Peyer's patch (tissue), 4 donors: Measurements from ENCODE around the gene ARPC1B. TPM values are rescaled to one million over a fixed set of nuclear protein-coding genes. Genes with fewer than 3 reads are reported as not detected.

ENCODE experiments used
- DNase-seq, 3 donors: peaks; one replicate each; pipeline ENCODE4 v3.0.0-alpha.2; 2017 to 2019
- H3K27ac ChIP-seq, 4 donors: fragments of 200-600 bp; sonication (generic); one replicate each; pipeline ENCODE4 v1.5.1; 2016 to 2019
- H3K27me3 ChIP-seq, 2 donors: fragments of 200-600 bp; sonication (generic); one replicate each; pipeline ENCODE4 v1.5.1; 2019
- H3K36me3 ChIP-seq, 3 donors: fragments of 200-600 bp; sonication (generic); one replicate each; pipeline ENCODE4 v1.5.1; 2016 to 2019
- H3K4me1 ChIP-seq, 4 donors: fragments of 200-600 bp; sonication (generic); one replicate each; pipeline ENCODE4 v1.5.1; 2016 to 2019
- H3K4me3 ChIP-seq, 4 donors: fragments of 200-600 bp; sonication (generic); 1 replicate in 3 of 4; 2 replicates in 1 of 4; pipeline ENCODE4 v1.5.1; 2016 to 2019; ENCODE audit warnings: mild to moderate bottlenecking in 1 of 4
- H3K9me3 ChIP-seq, 4 donors: fragments of 200-600 bp; sonication (generic); one replicate each; pipeline ENCODE4 v1.5.1; 2016 to 2019; ENCODE audit warnings: mild to moderate bottlenecking in 1 of 4
- POLR2A ChIP-seq, 2 donors: fragments of 450-650 bp; IDR thresholded peaks; one replicate each; pipeline ENCODE4 v1.5.1; 2017; ENCODE audit warnings: antibody characterized with exemption in 2 of 2, mild to moderate bottlenecking in 2 of 2, moderate library complexity in 2 of 2
- total RNA-seq, 4 donors: library from RNA; depleted of rRNA; stranded (reverse); fragments of >200 nt; gene quantifications; one replicate each; pipeline ENCODE4 v1.1.0, GENCODE V29; 2016
- TF ChIP-seq, protein P1 (sequence below), 6 experiments: fragments of 450-650 bp in 4 of 6; fragments of 200-600 bp in 2 of 6; sonication (generic) in 1 of 6; IDR thresholded peaks; one replicate each; pipeline ENCODE4 v1.5.1; 2017 to 2019; ENCODE audit warnings: antibody characterized with exemption in 6 of 6, mild to moderate bottlenecking in 3 of 6, moderate library complexity in 1 of 6

ARPC1B gene
- total RNA-seq, 4 donors from 2014 or later = 228 to 386 (median 343) TPM

DNA sequence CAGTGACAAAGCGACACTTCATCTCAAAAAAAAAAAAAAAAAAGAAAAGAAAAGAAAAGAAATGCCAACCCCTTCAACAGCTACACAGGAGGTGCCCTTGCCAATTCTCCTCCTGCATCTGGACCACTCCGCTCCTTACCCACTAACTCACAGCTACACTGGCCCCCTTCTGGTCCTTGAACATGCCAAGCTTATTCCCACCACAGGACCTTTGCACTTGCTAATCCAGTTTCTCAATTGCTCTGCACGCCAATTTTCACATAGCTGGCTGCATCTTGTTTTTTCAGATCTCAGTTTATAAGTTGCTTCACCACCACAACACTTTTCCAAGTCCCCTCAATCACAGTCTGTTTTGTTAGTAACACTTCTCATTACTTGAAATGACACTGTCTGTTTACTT lies 28.3 kb downstream of the ARPC1B start:
- no peak for DNase-seq
- TF ChIP-seq POLR2A (IDR thresholded peaks at IDR 0.05) = no peak
- TF ChIP-seq, protein P1, sequence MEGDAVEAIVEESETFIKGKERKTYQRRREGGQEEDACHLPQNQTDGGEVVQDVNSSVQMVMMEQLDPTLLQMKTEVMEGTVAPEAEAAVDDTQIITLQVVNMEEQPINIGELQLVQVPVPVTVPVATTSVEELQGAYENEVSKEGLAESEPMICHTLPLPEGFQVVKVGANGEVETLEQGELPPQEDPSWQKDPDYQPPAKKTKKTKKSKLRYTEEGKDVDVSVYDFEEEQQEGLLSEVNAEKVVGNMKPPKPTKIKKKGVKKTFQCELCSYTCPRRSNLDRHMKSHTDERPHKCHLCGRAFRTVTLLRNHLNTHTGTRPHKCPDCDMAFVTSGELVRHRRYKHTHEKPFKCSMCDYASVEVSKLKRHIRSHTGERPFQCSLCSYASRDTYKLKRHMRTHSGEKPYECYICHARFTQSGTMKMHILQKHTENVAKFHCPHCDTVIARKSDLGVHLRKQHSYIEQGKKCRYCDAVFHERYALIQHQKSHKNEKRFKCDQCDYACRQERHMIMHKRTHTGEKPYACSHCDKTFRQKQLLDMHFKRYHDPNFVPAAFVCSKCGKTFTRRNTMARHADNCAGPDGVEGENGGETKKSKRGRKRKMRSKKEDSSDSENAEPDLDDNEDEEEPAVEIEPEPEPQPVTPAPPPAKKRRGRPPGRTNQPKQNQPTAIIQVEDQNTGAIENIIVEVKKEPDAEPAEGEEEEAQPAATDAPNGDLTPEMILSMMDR (IDR thresholded peaks at IDR 0.05) = no peak
- H3K9me3 ChIP-seq = no peaks in the 10 kb centered on the region
- peaks cover 6 to 23% (median 14%) of the 10 kb centered on the region in 4 donors for H3K4me1 ChIP-seq
- H3K4me3 ChIP-seq = no peak overlapping the region
- no peak overlapping the region for H3K27ac ChIP-seq
- no peaks in the 10 kb centered on the region for H3K27me3 ChIP-seq
- peaks cover 0 to 63% (median 0%) of the 10 kb centered on the region in 3 donors for H3K36me3 ChIP-seq

DNA sequence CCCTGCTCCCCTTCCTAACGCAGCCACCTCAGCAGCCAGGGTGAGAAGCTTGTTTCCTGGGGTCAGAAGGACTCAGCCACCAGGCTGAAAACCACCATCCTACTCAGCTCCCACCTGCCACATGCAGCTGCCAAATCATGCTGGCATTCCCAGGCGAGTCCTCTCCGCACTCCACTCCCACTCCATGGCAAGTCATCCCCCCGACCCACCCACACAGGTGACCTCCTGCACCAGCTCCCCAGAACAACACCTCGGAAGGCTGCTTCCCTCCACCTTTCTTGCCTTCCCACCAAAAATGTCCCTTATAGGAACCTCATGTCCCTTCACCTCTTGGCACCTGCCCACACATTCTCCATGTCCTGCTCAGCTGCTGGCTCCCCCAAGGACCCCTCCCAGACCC lies 29.2 kb downstream of the ARPC1B start:
- peaks cover 0 to 54% (median 0%) of the 10 kb centered on the region in 3 donors for H3K36me3 ChIP-seq
- H3K27me3 ChIP-seq = no peaks in the 10 kb centered on the region
- H3K9me3 ChIP-seq = no peaks in the 10 kb centered on the region
- H3K27ac ChIP-seq = no peak overlapping the region
- no peak for TF ChIP-seq POLR2A (IDR thresholded peaks at IDR 0.05)
- TF ChIP-seq, protein P1 (IDR thresholded peaks at IDR 0.05) = no peak
- no peak overlapping the region for H3K4me3 ChIP-seq
- DNase-seq = no peak
- peaks cover 6 to 23% (median 14%) of the 10 kb centered on the region in 4 donors for H3K4me1 ChIP-seq

DNA sequence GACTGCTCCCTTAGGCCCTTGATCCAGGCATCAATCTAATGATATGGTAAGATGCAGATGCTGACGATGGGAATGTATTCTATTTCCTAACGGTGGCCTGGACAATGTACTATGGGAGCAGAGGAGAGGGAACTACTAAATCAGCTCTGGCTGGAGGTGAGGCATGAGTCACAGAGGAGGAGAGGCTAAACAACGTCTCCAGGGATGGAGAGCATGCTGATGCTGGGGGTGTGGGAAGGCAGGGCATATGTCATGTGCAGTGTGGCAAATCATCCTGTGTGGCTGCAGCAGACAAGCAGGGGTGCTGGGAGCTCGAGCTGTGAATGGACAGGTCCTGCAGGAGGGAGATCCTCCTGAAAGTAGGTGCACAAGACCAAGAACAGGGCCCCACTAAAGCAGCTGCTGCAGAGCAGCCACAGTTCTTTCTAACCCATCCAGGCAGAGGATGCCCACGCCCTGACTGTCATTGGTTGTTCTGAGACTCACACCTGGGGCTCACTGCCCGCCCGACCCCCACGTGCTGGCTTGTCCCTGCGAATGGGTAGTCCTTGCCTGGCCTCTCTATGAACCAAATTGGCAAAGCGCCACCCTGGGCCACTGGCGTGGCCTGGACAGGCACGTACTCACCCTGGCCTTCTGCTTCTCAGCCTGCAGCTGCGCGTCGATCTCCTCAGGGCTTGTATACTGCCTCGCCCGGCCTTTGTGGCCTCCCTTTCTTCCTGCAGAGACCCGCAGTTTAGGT lies 29.9 kb downstream of the ARPC1B start:
- TF ChIP-seq, protein P1 (IDR thresholded peaks at IDR 0.05) = no peak
- no peak for TF ChIP-seq POLR2A (IDR thresholded peaks at IDR 0.05)
- peaks cover 0 to 48% (median 0%) of the 10 kb centered on the region in 3 donors for H3K36me3 ChIP-seq
- H3K27ac ChIP-seq = no peak overlapping the region
- no peaks in the 10 kb centered on the region for H3K9me3 ChIP-seq
- H3K27me3 ChIP-seq = no peaks in the 10 kb centered on the region
- H3K4me1 ChIP-seq = peaks cover 6 to 23% (median 14%) of the 10 kb centered on the region in 4 donors
- H3K4me3 ChIP-seq = no peak overlapping the region
- DNase-seq = no peak

DNA sequence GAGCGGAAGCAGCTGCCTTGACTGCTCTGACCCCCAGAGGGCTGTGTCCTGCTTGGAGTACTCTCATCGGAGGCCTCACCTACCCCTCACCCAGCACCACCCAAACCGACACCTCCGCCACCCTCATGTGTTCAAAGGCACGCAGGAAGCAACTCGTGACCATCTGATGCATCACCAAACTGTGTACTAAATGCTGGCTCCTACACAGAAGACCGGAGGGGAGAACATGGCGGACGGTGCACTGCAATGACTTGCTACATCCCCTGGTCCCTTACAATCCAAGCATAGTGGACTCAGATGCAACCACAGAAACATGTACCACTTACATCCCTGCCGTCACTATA lies 30.4 kb downstream of the ARPC1B start:
- Histone ChIP-seq H3K27ac (no peak overlapping the region), H3K27me3 (no peaks in the 10 kb centered on the region), H3K4me1 (peaks cover 6 to 28% (median 18%) of the 10 kb centered on the region in 4 donors), H3K4me3 (no peak overlapping the region), H3K36me3 (peaks cover 0 to 42% (median 0%) of the 10 kb centered on the region in 3 donors), H3K9me3 (no peaks in the 10 kb centered on the region)
- TF ChIP-seq, protein P1 (IDR thresholded peaks at IDR 0.05) = no peak
- TF ChIP-seq POLR2A (IDR thresholded peaks at IDR 0.05) = no peak
- DNase-seq = no peak

DNA sequence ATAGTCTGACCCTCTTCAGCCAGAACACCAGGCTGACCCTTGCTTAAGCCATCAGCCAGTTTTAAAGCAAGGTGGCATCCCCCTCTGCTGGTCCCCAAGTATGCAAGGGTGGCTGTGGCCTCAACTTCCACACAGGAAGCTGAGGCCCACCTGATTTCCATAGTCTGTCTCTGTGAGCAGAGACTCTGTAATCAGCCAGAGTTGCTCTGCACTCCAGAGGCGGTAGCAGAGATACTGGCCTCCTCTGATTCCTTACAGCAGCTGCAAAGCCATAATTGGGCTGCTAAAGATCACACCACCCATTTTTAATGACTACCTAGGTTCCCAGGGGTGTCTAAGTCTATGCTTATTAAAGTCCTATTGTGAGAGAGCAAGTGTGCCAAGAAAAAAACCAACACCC lies 32.0 kb downstream of the ARPC1B start:
- peak in 1 of 3 donors; percentile 29 for DNase-seq
- TF ChIP-seq POLR2A (IDR thresholded peaks at IDR 0.05) = no peak
- TF ChIP-seq, protein P1 (IDR thresholded peaks at IDR 0.05) = no peak
- no peaks in the 10 kb centered on the region for H3K9me3 ChIP-seq
- H3K4me1 ChIP-seq = peaks cover 6 to 38% (median 19%) of the 10 kb centered on the region in 4 donors
- H3K27me3 ChIP-seq = no peaks in the 10 kb centered on the region
- H3K36me3 ChIP-seq = peaks cover 0 to 40% (median under 1%) of the 10 kb centered on the region in 3 donors
- no peak overlapping the region for H3K4me3 ChIP-seq
- no peak overlapping the region for H3K27ac ChIP-seq
